ENCODE data around the gene NCKAP1.
"Not testable (repeated sequence)": the region's sequence is repeated elsewhere in the genome, so short reads cannot be mapped to it uniquely, and the experiment has no call there.

Gene NCKAP1

DNA sequence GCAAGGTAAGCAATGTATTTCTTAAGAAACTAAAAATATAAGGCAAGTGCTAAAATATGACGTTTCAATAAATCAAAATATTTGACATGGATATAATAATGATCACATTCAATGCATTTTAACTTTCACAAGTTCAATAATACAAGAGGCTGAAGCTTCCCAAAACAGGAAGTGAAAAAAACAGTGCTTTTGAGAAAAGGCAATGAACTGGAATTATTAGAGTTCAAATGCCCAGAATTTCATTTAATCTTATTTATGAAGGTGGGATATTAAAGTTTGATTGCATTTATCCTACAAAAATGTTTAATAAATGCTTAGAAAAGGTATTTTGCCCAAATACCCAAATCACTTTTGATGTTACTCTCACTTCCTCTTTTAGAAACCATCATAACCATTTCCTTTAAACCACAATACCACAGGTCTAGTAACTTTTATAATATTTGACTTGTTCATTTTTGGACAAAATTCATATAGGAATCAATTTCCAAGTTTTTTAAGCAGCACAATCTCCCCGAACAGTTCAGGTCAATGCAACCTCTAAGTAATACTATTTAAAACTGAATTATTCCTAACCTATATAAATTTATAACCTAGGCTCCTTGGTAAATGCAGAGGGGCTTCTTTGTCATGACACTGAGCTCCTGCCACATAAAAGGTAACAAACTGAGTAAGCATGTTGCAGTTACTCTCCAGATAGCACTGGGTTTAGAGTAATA lies 2.1 kb downstream of the NCKAP1 start:
- no peak for DNase-seq

DNA sequence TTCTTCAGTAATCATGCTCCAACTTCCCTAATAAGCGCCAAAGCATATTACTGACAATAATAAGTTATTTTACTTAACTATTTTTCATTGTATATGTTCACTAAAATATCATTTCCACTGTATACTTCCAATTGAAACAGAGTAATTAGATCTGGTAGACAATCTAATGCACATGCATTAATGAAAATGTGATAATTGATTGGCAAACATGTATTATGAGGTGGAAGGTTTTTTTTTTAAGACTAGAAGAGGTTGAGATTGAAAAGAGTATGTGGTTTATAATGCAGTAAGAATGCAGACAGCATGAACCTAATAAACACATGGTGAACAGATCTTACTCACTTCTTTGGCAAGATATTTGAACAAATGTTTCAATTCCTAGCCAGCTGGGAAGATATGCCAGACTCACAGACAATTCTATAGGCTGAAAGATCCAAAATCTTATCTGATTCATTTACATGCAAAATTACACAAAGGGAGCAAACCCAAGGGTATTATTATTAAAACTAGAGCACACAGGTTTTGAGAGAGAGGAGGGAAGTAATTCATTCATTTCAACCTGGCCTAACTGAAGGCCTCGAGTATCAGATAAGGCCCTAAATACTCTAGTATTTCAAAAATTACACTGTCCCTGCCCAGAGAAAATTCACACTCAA lies 2.8 kb downstream of the NCKAP1 start:
- no peak for DNase-seq

DNA sequence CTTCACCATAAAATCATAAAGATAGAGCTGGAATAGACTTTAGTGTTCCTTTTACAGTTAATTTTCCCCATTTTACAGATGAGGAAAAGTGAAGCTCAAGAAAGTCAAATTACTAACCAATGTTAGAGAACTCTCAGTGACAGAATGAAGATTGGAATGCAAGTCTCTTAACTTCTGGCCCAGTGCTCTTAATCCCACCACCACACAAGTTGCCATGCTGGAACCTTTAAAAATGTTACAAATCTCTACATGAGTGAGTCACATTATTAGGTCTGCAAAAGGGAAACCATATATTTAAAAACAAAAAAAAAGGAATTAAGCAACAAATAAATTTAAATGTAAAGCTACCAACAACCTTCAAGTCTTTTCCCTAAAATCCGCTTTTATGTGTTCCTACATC lies 3.5 kb downstream of the NCKAP1 start:
- DNase-seq = no peak

DNA sequence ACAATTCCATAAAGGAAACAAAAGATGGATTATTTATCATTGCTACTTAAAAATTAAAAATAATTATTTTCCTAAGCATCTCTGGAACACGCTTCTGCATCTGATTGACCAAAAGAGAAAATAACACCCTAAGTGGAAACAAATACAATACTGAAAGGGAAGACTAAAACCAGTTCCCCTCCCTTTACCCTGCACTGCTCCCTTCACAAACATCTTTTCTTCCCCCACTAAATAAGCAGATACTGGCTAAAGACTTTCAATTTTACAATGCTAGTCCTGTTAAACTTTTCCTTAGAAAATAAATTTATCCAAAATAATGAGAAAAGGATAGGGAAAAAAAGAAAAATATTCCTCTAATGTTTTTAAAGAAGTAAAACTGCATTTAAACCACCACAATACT lies 4.3 kb downstream of the NCKAP1 start:
- no peak for DNase-seq

DNA sequence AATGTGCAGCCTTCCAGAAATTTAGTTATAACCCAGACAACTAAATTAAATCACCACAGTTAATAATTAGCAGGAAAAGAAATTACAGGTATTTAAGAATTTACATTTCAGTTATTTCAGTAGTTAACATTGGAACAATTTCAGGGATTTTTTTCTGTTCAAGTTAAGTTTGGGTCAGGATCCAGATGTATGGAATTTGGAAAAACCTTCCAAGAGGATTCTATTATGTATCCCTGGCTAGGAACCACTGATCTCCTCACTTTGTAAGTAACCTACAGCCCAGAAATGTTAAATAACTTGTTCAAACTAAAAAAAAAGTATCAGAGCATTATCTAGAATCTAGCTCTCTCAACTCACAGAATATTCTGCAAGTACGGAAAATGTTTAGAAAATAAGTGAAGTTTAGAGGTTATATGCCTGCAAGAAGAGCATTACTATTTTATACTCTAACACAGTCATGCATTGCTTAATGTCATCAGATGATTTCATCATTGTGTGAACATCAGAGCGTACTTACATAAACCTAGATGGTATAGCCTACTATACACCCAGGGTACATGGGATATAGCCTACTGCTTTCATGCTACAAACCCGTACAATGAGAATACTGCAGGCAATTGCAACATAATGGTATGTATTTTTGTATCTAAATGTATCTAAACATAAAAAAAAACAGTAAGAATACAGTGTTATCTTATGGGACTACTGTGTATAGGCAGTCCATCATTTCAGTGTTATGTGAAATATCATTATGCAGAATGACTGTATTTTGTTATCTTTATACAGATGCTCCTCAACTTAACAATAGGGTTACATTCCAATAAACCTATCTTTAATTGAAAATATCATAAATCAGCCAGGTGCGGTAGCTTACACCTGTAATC lies 6.1 kb downstream of the NCKAP1 start:
- no peak for DNase-seq

DNA sequence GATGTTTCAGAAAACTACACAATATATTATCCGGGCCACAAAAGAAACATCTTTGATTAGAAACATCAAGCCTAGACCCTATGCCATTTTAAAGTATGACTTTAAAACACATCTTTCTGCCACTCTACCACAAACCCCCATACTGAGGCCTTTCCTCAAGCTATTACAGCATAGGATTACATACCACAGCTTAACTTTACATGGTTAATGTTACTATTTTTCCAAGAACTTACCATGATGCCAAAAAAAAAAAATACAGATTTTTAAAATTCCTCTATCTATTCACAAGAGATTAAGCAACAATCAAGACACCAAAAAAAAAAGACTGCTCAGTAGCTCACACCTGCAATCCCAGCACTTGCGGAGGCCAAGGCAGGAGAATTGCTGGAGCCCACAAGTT lies 9.0 kb downstream of the NCKAP1 start:
- no peak for DNase-seq

DNA sequence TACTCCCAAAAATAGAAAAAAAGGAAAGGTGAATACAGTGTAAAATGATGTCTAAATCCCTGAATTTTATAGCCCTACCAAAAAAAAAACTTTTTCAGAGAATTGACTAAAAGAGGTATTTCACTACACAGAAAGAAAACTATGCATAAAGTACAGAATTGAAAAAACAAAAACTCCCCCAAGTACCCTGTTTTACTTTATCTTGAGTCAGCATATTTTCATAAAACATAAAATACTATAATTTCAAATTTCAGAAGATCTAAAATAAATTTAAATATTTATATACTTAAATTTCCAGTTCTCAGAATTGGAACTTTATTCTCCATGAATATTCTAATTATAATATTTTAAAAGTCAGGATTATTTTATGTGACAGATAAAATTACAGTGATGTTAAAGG lies 10.1 kb downstream of the NCKAP1 start:
- no peak for DNase-seq

DNA sequence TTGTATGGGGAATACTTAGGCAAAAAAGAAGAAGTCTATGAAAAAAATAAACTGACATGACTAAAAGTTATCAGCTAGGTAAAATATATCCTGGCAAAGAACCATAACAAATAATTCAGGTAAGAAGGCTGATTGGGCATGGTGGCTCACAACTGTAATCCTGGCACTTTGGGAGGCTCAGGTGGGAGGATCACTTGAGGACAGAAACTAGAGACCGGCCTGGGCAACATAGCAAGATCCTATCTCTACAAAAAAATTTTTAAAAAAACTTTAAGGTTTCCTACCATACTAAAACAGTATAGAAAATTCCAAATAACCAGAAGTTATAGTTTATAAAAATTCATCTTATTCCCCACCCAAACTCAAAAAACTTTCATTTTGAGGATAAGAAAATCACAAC lies 10.8 kb downstream of the NCKAP1 start:
- DNase-seq = no peak

DNA sequence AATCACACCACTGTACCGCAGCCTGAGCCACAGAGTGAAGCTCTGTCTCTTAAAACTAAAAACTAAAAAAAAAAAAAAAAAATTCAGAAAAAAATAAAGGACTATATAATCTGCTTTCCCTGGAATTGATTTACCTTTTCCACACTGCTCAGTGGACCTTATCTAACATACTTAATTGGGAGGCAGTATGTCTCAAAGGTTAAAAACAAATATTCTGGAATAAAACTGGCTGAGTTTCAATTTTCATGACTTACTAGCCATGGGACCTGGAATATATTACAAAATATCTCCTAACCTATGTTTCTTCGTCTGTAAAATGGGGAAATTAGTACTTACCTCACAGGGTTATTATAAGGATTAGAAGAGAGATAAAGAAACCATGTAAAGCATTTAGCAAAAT lies 11.8 kb downstream of the NCKAP1 start:
- DNase-seq = no peak

DNA sequence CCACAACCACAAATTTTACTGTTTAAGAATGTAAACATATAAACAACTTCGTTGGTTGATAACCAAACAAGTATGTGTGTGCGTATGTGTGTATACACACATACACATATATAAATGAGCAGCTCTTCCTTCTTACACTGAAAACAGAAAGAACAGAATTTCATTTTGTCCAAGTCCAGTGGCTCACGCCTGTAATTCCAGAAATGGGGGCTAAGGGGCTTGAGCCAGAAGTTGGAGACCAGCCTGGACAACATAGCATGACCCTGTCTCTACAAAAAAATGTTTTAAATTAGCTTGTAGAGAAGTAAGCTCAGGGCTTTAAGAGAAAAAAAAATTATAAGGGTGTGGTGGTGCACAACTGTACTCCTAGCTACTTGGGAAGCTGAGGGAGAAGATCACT lies 12.3 kb downstream of the NCKAP1 start:
- DNase-seq = no peak

DNA sequence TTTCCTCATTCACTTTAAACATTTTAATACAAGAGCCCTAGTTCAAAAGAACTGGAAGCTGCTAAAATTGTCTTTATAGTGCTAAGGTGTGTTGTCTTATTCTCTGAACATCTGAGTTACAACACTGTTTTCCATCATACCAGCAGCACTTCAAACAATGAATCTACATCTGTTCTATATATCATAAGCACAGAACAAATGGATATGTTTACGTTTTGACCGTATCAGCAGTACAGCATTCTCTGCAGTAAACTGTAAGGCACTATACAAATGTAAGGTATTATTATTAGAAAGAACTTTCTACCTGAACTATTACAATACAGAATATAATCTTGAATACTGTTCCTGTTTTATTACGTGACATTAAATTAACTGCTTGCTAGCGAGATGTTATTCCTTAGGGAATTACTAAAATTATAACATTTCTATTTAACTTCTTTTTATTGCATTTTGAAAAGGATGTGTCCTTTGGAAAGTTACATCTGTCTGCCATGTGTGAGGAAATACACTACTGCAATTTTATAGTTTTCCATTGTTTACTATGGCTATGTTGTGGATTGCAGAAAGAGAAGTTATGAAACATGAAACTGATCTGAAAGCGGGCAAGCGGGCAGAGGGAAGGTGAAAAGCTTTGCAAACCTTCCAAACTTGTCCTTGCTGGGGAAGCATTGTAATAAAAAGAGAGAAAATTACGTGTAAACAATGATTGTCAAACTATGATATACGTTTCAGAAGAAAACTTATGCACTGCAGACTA lies 13.7 kb downstream of the NCKAP1 start:
- DNase-seq = no peak

DNA sequence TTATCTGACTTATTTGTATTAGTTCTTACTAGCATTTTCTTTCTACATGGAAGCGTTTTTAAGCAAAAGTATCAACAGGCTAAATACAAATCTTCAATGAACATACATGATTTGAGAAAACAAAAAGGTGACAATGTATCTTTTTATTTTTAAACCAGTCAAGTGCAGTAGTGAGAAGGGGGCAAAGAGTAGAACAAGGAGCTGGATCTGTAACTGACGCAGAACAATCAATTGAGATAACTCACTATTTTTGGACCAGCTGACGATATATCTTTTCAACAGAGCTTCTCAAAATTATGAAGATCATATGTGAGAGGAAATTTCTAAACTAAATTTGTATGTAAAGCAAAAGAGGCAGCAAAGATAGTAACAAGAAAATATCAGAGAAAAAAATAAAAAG lies 15.5 kb downstream of the NCKAP1 start:
- DNase-seq = no peak

DNA sequence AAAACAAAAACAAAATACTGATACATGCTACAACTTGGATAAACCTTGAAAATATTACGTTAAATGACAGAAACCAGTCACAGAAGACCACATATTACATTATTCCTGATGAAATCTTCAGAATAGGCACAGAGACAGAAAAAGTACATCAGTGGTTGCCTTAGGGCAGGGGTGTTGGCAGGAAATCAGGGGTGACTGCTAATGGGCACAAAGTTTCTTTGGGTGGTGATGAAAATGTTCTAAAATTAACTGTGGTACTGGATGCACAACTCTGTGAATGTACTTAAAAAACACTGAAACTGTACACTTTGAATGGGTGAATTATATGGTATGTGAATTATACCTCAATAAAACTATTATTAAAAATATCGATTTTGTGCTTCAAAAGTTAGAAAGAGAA lies 16.6 kb downstream of the NCKAP1 start:
- DNase-seq = no peak

DNA sequence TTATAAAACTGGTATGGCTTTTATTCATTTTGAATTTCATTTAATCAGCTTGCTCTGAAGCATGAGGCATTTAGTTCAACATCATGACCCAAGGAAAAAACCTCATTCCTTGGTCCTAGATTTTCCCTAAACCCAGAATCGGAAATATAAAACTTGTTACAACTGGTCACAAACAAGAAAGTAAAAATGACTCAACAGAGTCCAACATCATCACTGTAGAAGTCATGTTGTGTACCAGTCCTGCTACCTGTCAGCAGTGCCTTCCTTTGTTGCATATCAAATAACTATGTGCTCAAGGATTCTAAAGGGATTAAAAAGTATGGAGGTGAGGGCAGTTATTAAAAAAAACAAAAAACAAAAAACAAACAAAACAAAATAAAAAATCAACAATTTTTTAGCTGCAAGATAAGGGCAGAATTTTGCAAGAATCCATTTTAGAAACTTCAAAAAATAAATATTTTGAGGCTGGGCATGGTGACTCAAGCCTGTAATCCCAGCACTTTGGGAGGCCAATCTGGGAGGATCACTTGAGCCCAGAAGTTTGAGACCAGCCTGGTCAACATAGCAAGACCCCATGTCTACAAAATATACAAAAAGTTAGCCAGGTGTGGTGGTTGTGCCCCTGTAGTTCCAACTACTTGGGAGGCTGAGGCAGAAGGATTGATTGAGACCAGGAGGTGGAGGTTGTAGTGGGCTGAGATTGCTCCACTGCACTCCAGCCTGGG lies 18.4 kb downstream of the NCKAP1 start:
- no peak for DNase-seq

DNA sequence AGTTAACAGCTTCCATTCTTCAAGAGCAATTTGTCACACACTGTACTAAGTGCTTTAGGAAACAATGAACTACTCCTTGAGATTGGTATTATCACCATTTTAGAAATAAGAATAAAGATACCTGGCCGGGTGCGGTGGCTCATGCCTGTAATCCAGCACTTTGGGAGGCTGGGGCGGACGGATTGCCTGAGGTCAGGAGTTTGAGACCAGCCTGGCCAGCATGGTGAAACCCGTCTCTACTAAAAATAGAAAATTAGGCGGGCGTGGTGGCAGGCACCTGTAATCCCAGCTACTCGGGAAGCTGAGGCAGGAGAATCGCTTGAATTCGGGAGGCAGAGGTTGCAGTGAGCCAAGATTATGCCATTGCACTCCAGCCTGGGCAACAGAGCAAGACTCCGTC lies 20.4 kb downstream of the NCKAP1 start:
- not testable (repeated sequence) for DNase-seq

DNA sequence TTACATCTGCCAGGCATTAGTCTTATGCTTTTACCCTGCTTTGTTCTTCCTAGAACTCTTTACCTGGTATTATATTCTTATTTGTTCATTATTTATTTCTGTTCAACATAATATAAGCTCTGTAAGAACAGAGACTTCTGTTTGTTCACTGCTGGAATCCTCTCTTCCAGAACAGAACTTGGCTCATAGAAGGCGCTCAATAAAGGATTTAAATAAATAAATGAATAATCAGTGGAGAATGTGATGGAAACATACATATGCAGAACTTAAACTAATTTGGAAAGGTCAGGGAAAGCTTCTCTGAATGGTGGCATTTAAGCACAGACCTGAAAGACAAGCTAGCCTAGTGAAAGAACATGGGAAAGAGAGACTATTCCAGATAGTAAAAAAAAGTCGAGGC lies 24.3 kb downstream of the NCKAP1 start:
- no peak for DNase-seq

DNA sequence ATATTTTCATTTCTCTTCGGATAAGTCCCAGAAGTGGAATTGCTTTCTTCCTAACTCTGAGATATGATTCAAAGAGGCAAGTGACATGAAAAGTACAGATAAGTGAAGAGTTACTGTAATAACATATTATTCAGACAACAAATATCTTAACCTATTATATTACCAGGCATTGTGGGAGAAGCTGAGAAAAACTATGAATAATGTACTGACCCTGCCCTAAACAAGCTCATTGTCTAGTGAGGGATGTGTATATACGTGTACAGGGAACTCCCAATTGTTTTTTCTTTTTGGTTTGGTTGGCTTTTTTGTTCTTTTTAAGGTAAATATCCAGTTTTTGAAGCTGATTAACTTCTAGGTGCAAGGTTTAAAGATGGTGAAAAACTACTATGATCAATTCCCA lies 26.5 kb downstream of the NCKAP1 start:
- DNase-seq = no peak

DNA sequence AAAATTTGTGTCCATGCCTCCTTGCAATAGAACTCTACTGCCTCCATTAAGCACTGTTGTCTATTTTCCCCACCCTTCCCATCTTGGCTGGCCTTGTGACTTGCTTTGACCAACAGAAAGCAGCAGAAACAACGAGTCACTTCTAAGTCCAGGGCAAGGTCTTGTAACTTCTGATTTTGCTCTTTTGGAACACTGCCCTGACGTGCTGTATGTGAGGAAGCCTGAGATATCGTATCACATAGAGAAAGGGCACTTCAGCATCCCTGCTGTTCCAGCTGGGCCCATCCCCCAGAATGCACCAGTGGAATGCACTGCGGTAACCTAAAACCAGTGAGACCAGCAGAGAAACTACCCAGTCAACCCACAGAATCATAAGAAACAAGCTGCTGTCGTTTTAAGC lies 28.1 kb downstream of the NCKAP1 start:
- DNase-seq = no peak

DNA sequence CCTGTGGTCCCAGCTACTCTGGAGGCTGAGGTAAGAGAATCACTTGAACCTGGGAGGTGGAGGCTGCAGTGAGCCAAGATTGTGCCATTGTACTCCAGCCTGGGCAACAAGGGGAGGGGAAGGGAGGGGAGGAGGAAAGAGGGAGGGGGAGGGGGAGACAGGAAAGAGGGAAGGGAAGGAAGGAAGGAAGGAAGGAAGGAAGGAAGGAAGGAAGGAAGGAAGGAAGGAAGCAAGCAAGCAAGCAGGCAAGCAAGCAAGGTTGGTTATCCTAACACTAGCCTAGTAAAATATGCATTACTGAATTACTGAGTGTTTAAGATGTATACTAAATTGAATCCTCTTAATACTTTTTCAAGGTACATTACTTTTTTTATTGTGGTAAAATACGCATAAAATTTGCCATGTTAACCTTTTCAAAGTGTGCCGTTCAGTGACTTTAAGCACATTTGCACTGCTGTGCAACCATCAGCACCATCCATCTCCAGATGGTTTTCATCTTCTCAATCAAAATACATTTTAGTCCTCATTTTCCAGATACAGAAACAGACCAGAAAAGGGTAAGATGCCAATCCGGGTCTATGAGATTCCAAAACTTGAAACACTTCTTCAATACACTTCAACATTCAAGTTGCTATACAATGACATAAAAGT lies 28.9 kb downstream of the NCKAP1 start:
- DNase-seq = no peak

DNA sequence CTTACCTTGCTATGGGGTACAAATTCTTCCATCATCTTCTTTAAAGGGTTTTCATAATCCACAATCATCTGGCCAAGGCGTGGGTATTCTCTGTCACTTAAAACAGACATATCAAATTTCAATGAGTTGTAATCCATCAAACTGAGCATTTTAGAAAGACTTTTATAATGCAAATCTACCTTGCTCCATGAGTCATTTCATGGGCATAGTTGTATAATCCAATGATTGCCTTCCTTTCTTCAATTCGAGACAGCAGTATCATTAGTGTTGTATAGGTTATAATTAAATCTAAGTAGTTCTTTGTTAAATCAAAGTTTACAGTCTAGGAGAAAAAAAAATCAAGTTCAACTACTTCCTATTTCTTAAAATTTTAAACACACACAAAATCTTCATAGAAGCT lies 36.3 kb downstream of the NCKAP1 start:
- no peak for DNase-seq

DNA sequence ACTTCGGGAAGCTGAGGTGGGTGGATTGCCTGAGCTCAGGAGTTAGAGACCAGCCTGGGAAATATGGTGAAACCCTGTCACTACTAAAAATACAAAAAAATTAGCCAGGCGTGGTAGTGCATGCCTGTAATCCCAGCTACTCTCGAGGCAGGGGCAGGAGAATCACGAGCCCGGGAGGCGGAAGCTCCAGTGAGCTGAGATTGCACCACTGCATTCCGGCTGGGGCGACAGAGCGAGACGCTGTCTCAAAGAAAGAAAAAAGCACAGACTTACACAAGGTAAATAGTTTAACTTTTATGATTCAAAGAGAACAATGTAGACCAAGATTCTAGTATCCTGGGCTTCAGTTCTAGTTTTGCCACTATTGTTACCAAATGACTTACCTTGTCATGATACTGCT lies 37.4 kb downstream of the NCKAP1 start:
- no peak for DNase-seq

Measured in stimulated activated CD4-positive, alpha-beta T cell treated with anti-CD3 and anti-CD28 coated beads, Interleukin-2, amount 100 ng/mL, for 48 hours (primary cell).